ENCODE measurements around the gene PTAR1. TPM values are rescaled to one million over a fixed set of nuclear protein-coding genes. Genes with fewer than 3 reads are reported as not detected.

Gene PTAR1
- 10.4 to 16.9 TPM (median 15.5 TPM) in 5 replicates for total RNA-seq (2022; extraction: Qiagen RNA extraction)

GRCh38 chr9:69759421-69760277, at the start of gene PTAR1:
Gene PTAR1 (minus strand): TSS chr9:69760011. CDS start chr9:69759938, 73 bp downstream.

GRCh38 chr9:69671879-69672595, 87.8 kb downstream of the PTAR1 start, which contains the start of gene APBA1:
Gene APBA1 (minus strand): TSS chr9:69672371.

Other genes starting within 250 kb of the PTAR1 start
- 0.09 to 0.34 TPM (median 0.17 TPM) in 5 replicates for gene APBA1, start 87.6 kb downstream of the PTAR1 start, total RNA-seq (2022; extraction: Qiagen RNA extraction)
- 0.26 TPM in 1 of 5 replicates, not detected in the others for gene CFAP95, start 60.8 kb upstream of the PTAR1 start, total RNA-seq (2022; extraction: Qiagen RNA extraction)

Measured in A549 treated with Mapracorat at 1 μM for 4 hours (cell line).